Stimulated activated CD8-positive, alpha-beta memory T cell treated with anti-CD3 and anti-CD28 coated beads, Interleukin-7, amount 100 ng/mL, for 48 hours (primary cell): ENCODE results near the gene AMHR2.
"Not testable (repeated sequence)": the region's sequence is repeated elsewhere in the genome, so short reads cannot be mapped to it uniquely, and the experiment has no call there.

Experiments used
- DNase-seq, 2 donors: peaks; one replicate each; pipeline ENCODE4 v3.0.0-alpha.2; 2020; ENCODE audit warnings: low read depth in 1 of 2; ENCODE audit errors: extremely low read depth in 1 of 2

The AMHR2 gene

DNA sequence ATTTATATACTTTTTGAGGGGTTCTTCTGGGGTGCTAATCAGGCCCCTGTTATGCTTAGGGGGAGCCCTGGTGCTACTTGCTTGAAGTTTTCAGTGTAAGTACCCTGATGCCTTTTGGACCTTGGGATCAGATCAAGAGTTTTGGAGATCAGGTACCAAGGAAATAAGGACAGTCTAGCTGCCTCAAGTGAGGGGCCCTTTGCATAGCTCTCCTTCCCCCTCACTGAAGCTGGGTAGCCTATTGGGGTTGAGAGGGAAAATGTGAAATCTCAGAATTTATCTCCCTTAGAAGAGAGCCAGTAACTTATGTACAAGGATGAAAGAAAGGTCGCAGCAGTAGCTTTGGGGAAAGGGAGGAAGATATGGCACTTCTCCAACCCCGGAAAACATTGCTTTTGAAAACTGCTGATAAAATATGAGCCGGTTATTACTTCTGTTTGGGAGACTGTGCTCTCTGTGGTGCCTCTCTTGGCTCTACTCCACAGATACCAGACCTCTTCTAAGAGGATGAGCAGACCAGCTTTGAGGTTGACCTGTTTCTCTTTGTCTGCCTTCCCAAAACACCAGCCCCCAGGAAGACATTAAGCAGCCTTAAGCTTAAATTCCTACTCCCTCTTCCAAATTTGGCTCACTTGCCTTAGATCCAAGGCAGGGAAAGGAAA, 8.8 kb upstream of the AMHR2 start:
- no peak for DNase-seq

- not testable (repeated sequence) for DNase-seq
Observed at GRCh38 chr12:53415752-53416389, 7.8 kb upstream of the AMHR2 start.

DNA sequence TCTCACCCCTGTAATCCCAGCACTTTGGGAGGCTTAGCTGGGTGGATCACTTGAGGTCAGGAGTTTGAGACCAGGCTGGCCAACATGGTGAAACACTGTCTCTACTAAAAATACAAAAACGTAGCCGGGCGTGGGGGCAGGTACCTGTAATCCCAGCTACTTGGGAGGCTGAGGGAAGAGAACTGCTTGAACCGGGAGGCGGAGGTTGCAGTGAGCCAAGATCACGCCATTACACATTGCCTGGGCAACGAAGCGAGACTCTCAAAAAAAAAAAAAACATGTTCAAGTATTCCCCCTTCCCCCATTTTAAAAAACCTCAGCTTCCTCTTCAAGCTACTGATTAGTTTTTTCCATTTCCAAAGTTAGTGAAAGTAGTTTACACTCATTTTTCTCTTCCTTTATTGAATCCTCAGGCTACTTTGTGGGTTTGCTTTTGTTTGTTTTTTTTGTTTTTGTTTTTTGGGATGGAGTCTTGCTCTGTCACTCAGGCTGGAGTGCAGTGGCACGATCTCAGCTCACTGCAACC, 6.3 kb upstream of the AMHR2 start:
- not testable (repeated sequence) for DNase-seq

- DNase-seq, result no peak
Observed at GRCh38 chr12:53418221-53418620, 5.4 kb upstream of the AMHR2 start.

DNA sequence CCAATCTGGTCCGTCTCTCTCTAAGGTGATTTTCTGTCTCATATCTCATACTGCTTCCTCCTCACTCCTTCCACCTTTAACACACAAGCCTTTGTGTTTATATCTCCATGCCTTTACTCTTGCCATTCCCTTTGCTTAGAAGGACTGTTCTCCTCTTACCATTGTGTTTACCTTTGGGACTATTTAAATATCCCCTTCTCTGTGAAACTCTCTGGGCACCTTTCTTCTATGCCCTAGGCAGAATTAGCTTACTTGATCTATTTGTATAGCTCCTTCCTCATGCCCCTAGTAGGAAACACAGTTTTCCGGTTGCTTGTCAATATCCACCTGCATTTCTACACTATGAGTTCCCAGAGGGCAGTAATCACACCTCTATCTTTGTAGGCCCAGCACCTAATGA, 3.9 kb upstream of the AMHR2 start:
- DNase-seq, result no peak

- DNase-seq, result not testable (repeated sequence)
Observed at GRCh38 chr12:53422247-53422646, 1.4 kb upstream of the AMHR2 start.

GRCh38 chr12:53424626-53425514, 1.2 kb downstream of the AMHR2 start:
- no peak for DNase-seq

DNA sequence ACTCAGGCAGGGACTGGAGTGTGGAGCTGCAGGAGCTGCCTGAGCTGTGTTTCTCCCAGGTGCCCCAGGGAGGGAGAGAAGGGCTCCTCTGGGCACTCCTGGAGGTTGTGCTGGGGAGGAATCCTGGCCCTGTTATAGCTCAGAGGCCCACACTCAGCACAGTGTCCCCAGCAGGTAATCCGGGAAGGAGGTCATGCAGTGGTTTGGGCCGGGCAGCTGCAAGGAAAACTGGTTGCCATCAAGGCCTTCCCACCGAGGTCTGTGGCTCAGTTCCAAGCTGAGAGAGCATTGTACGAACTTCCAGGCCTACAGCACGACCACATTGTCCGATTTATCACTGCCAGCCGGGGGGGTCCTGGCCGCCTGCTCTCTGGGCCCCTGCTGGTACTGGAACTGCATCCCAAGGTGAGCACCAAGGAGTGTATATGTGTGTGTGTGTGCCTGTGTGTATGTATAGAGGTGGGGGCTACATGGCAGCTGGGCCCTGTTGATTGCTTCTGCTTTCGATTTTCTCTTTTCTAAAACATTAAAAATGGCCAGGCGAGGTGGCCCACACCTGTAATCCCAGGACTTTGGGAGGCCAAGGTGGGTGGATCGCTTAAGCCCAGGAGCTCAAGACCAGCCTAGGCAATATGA, 2.0 kb downstream of the AMHR2 start:
- no peak for DNase-seq

DNA sequence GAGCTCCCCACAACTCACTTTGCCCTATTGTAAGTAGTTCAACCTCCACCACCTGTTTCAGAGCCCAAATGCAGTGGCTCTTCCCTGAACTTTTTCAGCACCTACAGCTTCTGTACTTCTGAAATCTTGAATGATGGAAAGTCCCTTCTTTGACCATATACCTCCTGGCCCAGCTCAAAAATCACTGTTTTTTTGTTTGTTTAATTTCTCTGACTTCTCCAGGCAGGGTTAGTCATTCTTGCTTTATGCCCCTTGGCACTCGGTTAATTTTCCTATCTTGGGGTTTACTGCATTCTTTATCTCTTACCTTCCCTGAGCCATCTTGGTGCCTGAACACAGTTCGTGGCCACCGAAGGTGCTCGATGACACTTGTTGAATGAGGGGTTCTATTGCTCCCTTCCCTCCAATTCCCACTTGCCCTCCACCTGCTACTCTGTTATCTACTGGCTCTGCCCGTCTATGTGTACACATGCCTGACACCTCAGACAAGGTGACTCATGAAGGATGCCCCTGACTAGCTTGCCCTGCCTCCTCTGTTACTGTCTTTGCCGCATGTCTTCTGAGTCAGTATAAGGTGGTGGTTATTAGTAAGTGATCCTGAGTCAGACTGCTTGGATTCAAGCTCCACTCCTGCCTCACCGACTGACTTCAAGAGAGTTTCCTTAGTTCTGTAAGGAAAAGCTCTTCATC, 4.4 kb downstream of the AMHR2 start:
- DNase-seq, result peak in 1 of 2 donors; percentile 61

GRCh38 chr12:53428741-53429140, 5.1 kb downstream of the AMHR2 start:
- no peak for DNase-seq

- no peak for DNase-seq
Observed at GRCh38 chr12:53430116-53430515, 6.5 kb downstream of the AMHR2 start.

DNA sequence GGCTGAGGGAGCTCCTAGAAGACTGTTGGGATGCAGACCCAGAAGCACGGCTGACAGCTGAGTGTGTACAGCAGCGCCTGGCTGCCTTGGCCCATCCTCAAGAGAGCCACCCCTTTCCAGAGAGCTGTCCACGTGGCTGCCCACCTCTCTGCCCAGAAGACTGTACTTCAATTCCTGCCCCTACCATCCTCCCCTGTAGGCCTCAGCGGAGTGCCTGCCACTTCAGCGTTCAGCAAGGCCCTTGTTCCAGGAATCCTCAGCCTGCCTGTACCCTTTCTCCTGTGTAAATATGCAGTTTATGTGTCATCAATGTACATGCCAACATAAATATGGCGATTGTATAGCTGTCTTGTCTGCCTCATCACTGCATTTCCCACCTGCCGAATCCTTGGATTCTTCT, 7.5 kb downstream of the AMHR2 start:
- no peak for DNase-seq

DNA sequence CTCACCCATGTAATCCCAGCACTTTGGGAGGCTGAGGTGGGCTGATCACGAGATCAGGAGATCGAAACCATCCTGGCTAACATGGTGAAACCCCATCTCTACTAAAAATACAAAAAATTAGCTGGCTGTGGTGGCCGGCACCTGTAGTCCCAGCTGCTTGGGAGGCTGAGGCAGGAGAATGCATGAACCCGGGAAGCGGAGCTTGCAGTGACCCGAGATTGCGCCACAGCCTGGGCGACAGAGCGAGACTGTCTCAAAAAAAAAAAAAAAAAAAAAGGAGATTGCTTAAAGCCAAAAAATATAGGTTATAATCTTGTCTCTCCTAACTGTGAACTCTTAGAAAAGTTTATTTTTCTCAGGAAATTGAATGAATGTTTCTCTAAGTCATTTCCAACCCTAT, 11.7 kb downstream of the AMHR2 start:
- DNase-seq, result not testable (repeated sequence)

DNA sequence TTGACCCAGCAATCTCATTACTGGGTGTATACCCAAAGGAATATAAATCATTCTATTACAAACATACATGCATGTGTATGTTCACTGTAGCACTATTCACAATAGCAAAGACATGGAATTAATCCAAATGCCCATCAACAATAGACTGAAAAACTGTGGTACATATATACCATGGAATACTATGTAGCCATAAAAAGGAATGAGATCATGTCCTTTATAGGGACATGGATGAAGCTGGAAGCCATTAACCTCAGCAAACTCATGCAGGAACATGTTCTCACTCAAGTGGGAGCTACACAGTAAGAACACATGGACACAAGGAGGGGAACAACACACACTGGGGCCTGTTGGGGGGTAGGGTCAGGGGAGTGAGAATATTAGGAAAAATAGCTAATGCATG, 15.9 kb downstream of the AMHR2 start:
- DNase-seq, result not testable (repeated sequence)

DNA sequence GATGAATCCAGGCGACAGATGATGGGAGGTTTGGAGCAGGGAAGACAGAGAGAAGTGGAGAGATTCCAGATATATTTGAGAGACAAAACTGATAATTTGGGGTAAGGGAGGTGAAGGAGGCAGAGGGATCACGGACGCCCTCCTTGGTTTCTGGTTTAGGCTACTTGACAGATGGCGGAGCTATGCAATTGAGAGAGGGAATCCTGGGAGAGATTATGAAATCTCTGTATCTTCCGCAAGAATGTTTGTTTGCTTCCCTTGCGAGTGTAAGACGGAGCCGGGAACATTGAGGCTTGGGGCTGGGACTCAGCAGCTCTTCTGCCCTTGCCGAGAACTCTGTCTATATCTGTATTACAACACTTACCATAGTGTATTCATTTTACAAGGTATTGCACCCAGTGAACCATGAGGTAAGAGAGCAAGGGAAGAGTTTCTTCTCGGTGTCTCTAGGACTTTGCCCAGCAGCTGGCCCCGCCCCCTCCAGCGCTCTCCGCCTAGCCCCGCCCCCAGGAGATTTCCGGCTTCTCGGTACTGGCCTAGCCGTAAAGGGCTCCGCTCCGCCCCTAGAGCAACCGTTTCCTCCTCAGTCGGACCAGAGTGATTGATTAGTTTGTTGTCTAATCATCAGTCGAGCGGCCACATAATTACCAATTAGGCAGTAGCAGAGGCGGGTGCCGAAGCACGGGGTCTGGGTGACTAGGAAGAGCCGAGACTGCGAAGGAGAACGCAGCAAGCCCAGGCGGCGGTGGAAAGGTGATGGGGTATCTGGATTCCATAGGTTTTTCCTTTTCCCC, 17.6 kb downstream of the AMHR2 start, which contains the start of gene PRR13:
Gene PRR13 (plus strand): TSS at position 695 of the 794 bp plus-strand sequence. CDS start 981 bp downstream, outside the sequence.
- DNase-seq, result peak; percentile 95 to 99

GRCh38 chr12:53443955-53444354, 20.3 kb downstream of the AMHR2 start:
- no peak for DNase-seq

GRCh38 chr12:53444593-53445325, 21.1 kb downstream of the AMHR2 start:
- not testable (repeated sequence) for DNase-seq

- no peak for DNase-seq
Observed at GRCh38 chr12:53450936-53451335, 27.3 kb downstream of the AMHR2 start.

GRCh38 chr12:53451661-53452158, 28.1 kb downstream of the AMHR2 start, which contains the start of gene PCBP2:
TSS of gene PCBP2 (plus strand) at chr12:53452102. CDS start at chr12:53454801, 2,699 bp downstream.
- DNase-seq, result peak; percentile 96 to 97
